Heart right ventricle (tissue), 16 donors: ENCODE measurements around the gene FAM120A. TPM values are rescaled to one million over a fixed set of nuclear protein-coding genes. Genes with fewer than 3 reads are reported as not detected.

Experiments used
- ATAC-seq, 8 donors: fragments of 200-7000 bp; cut with Tn5 transposase; one replicate each; pipeline ENCODE4 v1.9.1; 2020; ENCODE audit warnings: mild to moderate bottlenecking in 8 of 8, moderate library complexity in 8 of 8, moderate number of reproducible peaks in 1 of 8
- DNase-seq, 2 donors: peaks; one replicate each; pipeline ENCODE4 v3.0.0-alpha.2; 2020
- H3K27ac ChIP-seq, 10 donors: fragments of 200-600 bp; sonication (generic) in 2 of 10; one replicate each; pipeline versions ENCODE4 v1.5.0 to v1.8.0; 2020 to 2022; ENCODE audit warnings: mild to moderate bottlenecking in 3 of 10
- H3K27me3 ChIP-seq, 7 donors: fragments of 200-600 bp; one replicate each; pipeline ENCODE4 v1.8.0; 2021 to 2022; ENCODE audit warnings: mild to moderate bottlenecking in 2 of 7
- H3K36me3 ChIP-seq, 9 donors: fragments of 200-600 bp; sonication (generic) in 1 of 9; one replicate each; pipeline versions ENCODE4 v1.5.0 to v1.8.0; 2020 to 2022; ENCODE audit warnings: mild to moderate bottlenecking in 2 of 9
- H3K4me1 ChIP-seq, 9 donors: fragments of 200-600 bp; sonication (generic) in 1 of 9; one replicate each; pipeline versions ENCODE4 v1.5.0 to v1.8.0; 2020 to 2022; ENCODE audit warnings: mild to moderate bottlenecking in 4 of 9
- H3K4me3 ChIP-seq, 10 donors: fragments of 200-600 bp; sonication (generic) in 2 of 10; one replicate each; pipeline versions ENCODE4 v1.5.0 to v1.8.0; 2020 to 2022; ENCODE audit warnings: mild to moderate bottlenecking in 7 of 10, moderate library complexity in 2 of 10
- H3K9me3 ChIP-seq, 11 donors: fragments of 200-600 bp in 10 of 11; sonication (generic) in 2 of 11; one replicate each; pipeline versions ENCODE4 v1.5.0 to v1.8.0; 2013 to 2022; ENCODE audit warnings: mild to moderate bottlenecking in 2 of 11, control low read depth in 1 of 11, moderate library complexity in 1 of 11
- WGBS, 2 donors: extraction: QIAGEN DNeasy Blood & Tissue Kit; methylation state at CpG; one replicate each; pipeline ENCODE4 v1.1.7; 2013; ENCODE audit warnings: inconsistent platforms in 1 of 2; 5-methylcytosine and 5-hydroxymethylcytosine counted together
- intact Hi-C, 10 donors: fragments of 100-400 bp; cut with DNase I; formaldehyde crosslinking; loops; one replicate each; pipeline versions ENCODE4 v1.11.1 to v1.14.2; 2022
- polyA plus RNA-seq, 2 donors: library from polyadenylated mRNA; stranded (reverse); fragments of 200-250 nt; gene quantifications; one replicate each; pipeline ENCODE4 v1.2.3, GENCODE V29; 2013
- total RNA-seq, 10 donors: library from RNA; stranded (reverse); fragmentation: NEBNext Ultra II Directional in 3 of 10; extraction: Animal tissue kit (Norgen Biotek cat#: 25700) in 3 of 10; gene quantifications; one replicate each; pipeline versions ENCODE4 v1.2.1 to v1.2.4, GENCODE V29; 2021 to 2023
- TF ChIP-seq, protein P1 (sequence below), 9 donors: fragments of 200-600 bp; sonication (generic) in 2 of 9; IDR thresholded peaks; one replicate each; pipeline versions ENCODE4 v1.5.0 to v1.8.0; 2021 to 2022; ENCODE audit warnings: antibody characterized with exemption in 9 of 9, mild to moderate bottlenecking in 5 of 9, moderate library complexity in 1 of 9
- donor health status: Arrhythmogenic right ventricular cardiomyopathy.
- donor health status: ischemic (EF 13 %, LVEDD 7.1; RV severe dilation, severe dysfunction).
- donor health status: healthy with polysubstance abuse.
- donor health status: DM: no; HTN: yes; CAD: no.
- donor health status: DM: no; HTN: no; CAD: no.
- donor health status: ischemic (EF 25% LVEDD 6.9; RV normal size, moderate dysfunction).
- donor health status: ischemic (EF 25% LVEDD 5.7; RV mildly dilated, moderate dysfunction).
- donor health status: healthy.
- donor health status: DM: yes; HTN: yes; CAD: no.
- donor health status: Ischemic cardiomyopathy.
- donor health status: ischemic (EF 35%, LVEDD 5.7; RV mildly dilated, moderate dysfunction).
- donor health status: nonischemic (EF 11% LVEDD 7.7; RV severe dilation, severe dysfunction).
- donor health status: DM: yes; HTN: yes; CAD: no.
- donor health status: PGD.
- donor health status: ischemic (EF 29% LVEDD 5.4; RV normal size, mild dysfunction).
- donor health status: nonischemic (EF 23%, LVEDD 6.1; RV moderate dilation, normal function).

FAM120A gene
- total and polyA plus RNA-seq, 12 donors = 42.2 to 126 (median 104) TPM

DNA sequence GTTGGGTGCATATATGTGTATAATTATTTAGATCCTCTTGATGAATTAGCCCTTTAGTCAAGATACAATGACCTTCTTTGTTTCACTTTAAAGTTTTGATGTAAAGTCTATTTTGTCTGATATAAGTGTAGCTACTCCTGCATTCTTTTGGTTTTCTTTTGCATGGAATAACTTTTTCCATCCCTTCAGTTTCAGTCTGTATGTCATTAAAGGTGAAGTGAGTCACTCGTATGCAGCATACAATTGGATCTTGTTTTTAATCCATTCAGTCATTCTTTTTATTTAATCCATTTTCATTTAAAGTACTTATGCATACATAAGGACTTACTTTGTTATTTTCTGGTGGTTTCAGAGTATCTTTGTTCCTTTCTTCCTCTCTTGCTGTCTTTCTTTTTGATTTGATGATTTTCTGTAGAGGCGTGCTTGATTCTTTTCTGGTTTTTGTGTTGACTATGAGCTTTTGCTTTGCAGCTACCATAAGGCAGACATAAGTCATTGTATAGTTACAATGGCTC lies 36.3 kb upstream of the FAM120A start:
- peaks cover 0 to 8% (median 0%) of the 10 kb centered on the region in 7 donors for H3K27me3 ChIP-seq
- no peaks in the 10 kb centered on the region for H3K4me1 ChIP-seq
- intact Hi-C loops = loop anchor here in 1 of 10 donors (10.0 kb wide), 1 partner anchor 60 kb away; no protein-coding TSS in a partner anchor
- no peak for DNase-seq
- 86 to 90% methylated on average over 2 of the region's 2 CpGs for WGBS, 2 donors
- H3K36me3 ChIP-seq = no peaks in the 10 kb centered on the region
- peaks cover 0 to 44% (median 17%) of the 10 kb centered on the region in 11 donors for H3K9me3 ChIP-seq
- ATAC-seq = no peak
- no peak overlapping the region for H3K4me3 ChIP-seq
- no peak overlapping the region for H3K27ac ChIP-seq
- TF ChIP-seq, protein P1, sequence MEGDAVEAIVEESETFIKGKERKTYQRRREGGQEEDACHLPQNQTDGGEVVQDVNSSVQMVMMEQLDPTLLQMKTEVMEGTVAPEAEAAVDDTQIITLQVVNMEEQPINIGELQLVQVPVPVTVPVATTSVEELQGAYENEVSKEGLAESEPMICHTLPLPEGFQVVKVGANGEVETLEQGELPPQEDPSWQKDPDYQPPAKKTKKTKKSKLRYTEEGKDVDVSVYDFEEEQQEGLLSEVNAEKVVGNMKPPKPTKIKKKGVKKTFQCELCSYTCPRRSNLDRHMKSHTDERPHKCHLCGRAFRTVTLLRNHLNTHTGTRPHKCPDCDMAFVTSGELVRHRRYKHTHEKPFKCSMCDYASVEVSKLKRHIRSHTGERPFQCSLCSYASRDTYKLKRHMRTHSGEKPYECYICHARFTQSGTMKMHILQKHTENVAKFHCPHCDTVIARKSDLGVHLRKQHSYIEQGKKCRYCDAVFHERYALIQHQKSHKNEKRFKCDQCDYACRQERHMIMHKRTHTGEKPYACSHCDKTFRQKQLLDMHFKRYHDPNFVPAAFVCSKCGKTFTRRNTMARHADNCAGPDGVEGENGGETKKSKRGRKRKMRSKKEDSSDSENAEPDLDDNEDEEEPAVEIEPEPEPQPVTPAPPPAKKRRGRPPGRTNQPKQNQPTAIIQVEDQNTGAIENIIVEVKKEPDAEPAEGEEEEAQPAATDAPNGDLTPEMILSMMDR (IDR thresholded peaks at IDR 0.05) = no peak

- TF ChIP-seq, protein P1 (IDR thresholded peaks at IDR 0.05) = no peak
- intact Hi-C loops = loop anchor here in 1 of 10 donors (10.0 kb wide), 1 partner anchor 62 kb away; no protein-coding TSS in a partner anchor
- no peak for DNase-seq
- no peak for ATAC-seq
- H3K9me3 ChIP-seq = peaks cover 0 to 46% (median 17%) of the 10 kb centered on the region in 11 donors
- no peaks in the 10 kb centered on the region for H3K36me3 ChIP-seq
- WGBS, 2 donors = 77 to 89% methylated on average over 8 of the region's 8 CpGs
- peaks cover 0 to 6% (median 0%) of the 10 kb centered on the region in 7 donors for H3K27me3 ChIP-seq
- H3K27ac ChIP-seq = no peak overlapping the region
- H3K4me3 ChIP-seq = no peak overlapping the region
- no peaks in the 10 kb centered on the region for H3K4me1 ChIP-seq
Observed at GRCh38 chr9:93416530-93417235, 34.8 kb upstream of the FAM120A start.

- TF ChIP-seq, protein P1 (IDR thresholded peaks at IDR 0.05) = no peak
- peaks cover 0 to 39% (median 17%) of the 10 kb centered on the region in 11 donors for H3K9me3 ChIP-seq
- no peaks in the 10 kb centered on the region for H3K4me1 ChIP-seq
- no peaks in the 10 kb centered on the region for H3K36me3 ChIP-seq
- H3K4me3 ChIP-seq = no peak overlapping the region
- WGBS, 2 donors = 96 to 97% methylated on average over 1 of the region's 1 CpG
- no peaks in the 10 kb centered on the region for H3K27me3 ChIP-seq
- DNase-seq (no peak), ATAC-seq (no peak)
- H3K27ac ChIP-seq = no peak overlapping the region
- intact Hi-C loops = loop anchor here in 1 of 10 donors (10.0 kb wide), 1 partner anchor 63 kb away; no protein-coding TSS in a partner anchor
Observed at GRCh38 chr9:93417538-93417937, 33.9 kb upstream of the FAM120A start.

- 88 to 90% methylated on average over 1 of the region's 1 CpG for WGBS, 2 donors
- Histone ChIP-seq H3K9me3 (peaks cover 0 to 38% (median 17%) of the 10 kb centered on the region in 11 donors), H3K36me3 (no peaks in the 10 kb centered on the region), H3K27me3 (no peaks in the 10 kb centered on the region), H3K27ac (no peak overlapping the region), H3K4me3 (no peak overlapping the region), H3K4me1 (no peaks in the 10 kb centered on the region)
- ATAC-seq = no peak
- intact Hi-C loops = loop anchor here in 1 of 10 donors (10.0 kb wide), 1 partner anchor 64 kb away; no protein-coding TSS in a partner anchor
- DNase-seq = no peak
- TF ChIP-seq, protein P1 (IDR thresholded peaks at IDR 0.05) = no peak
Observed at GRCh38 chr9:93419023-93419422, 32.5 kb upstream of the FAM120A start.
